ENCODE data around the gene CRNKL1. TPM values are rescaled to one million over a fixed set of nuclear protein-coding genes. Genes with fewer than 3 reads are reported as not detected.

Gene CRNKL1
- total RNA-seq, 1 donor from 2014 or later = 21.3 TPM

DNA sequence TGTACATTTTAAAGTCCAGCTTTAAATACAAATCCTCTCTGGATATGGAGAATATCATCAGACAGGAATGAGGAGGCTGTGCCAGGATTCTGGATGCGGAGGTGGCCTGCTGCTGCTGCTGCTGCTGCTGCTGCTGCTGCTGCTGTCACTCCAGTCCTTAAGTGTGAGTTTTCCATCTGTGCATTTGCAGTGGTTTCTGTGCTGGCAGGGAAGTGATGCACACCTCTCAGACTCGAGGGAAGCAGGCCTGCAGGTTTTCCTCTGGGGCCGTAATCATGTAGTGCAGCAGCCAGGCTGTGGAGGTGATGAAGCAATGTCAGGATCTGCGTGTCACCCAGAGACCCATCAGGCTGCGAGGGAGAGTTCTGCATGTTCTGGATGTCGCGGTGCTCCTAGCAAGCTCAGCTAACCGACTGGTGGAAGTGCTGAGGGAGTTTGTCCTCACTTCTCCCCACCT is 32.1 kb upstream of the CRNKL1 start:
- Mint-ChIP-seq H3K27me3 (peaks cover 11% of the 10 kb centered on the region), H3K27ac (no peak overlapping the region), H3K36me3 (ENCODE audit: low read depth) (no peaks in the 10 kb centered on the region), H3K4me3 (no peak overlapping the region), H3K4me1 (peaks cover 2% of the 10 kb centered on the region), H3K9me3 (no peaks in the 10 kb centered on the region)
- intact Hi-C loops (cut with micrococcal nuclease) = loop anchor here (1.0 to 5.0 kb wide), 4 partner anchors 276 to 1420 kb away; no protein-coding TSS in a partner anchor
- POLR2A ChIA-PET = no interaction called here
- DNase-seq (no peak), ATAC-seq (ENCODE audit: low read depth) (no peak)
- CTCF ChIA-PET = interaction anchor here (0.7 to 3.7 kb wide), 9 partner anchors 153 to 1421 kb away, joined by 3 to 33 read pairs (median 3); no protein-coding TSS in a partner anchor
- TF ChIP-seq, protein P1, sequence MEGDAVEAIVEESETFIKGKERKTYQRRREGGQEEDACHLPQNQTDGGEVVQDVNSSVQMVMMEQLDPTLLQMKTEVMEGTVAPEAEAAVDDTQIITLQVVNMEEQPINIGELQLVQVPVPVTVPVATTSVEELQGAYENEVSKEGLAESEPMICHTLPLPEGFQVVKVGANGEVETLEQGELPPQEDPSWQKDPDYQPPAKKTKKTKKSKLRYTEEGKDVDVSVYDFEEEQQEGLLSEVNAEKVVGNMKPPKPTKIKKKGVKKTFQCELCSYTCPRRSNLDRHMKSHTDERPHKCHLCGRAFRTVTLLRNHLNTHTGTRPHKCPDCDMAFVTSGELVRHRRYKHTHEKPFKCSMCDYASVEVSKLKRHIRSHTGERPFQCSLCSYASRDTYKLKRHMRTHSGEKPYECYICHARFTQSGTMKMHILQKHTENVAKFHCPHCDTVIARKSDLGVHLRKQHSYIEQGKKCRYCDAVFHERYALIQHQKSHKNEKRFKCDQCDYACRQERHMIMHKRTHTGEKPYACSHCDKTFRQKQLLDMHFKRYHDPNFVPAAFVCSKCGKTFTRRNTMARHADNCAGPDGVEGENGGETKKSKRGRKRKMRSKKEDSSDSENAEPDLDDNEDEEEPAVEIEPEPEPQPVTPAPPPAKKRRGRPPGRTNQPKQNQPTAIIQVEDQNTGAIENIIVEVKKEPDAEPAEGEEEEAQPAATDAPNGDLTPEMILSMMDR (IDR thresholded peaks at IDR 0.05) = no peak

DNA sequence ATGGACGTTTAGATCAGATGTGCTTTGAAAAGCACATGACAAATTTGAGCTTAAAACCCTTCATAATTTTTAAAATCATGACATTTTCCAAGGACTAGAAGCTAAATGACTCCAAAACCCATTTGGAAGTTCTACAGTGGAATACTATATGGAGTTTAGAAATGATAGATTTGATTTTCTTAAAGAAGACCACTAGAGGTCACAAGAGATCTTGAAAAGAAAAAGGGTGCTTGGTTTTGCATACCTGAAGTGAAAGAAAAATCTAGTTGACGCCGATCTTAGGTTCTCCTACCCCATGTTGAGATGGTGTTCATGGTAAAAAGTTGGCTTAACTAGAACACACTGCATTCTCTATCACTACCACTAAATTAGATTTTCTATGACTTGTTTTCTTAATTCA is 31.5 kb upstream of the CRNKL1 start:
- peaks cover 11% of the 10 kb centered on the region for H3K27me3 Mint-ChIP-seq
- H3K27ac Mint-ChIP-seq = no peak overlapping the region
- ATAC-seq (ENCODE audit: low read depth) (peak; percentile 54), DNase-seq (no peak)
- H3K4me3 Mint-ChIP-seq = no peak overlapping the region
- no peaks in the 10 kb centered on the region for H3K9me3 Mint-ChIP-seq
- TF ChIP-seq, protein P1 (IDR thresholded peaks at IDR 0.05) = peak; percentile 85
- intact Hi-C loops (cut with micrococcal nuclease) = loop anchor here (1.0 to 5.0 kb wide), 7 partner anchors 153 to 1421 kb away; no protein-coding TSS in a partner anchor
- POLR2A ChIA-PET = no interaction called here
- CTCF ChIA-PET = interaction anchor here (0.7 to 3.7 kb wide), 10 partner anchors 153 to 1421 kb away, joined by 3 to 33 read pairs (median 3); no protein-coding TSS in a partner anchor
- H3K36me3 Mint-ChIP-seq (ENCODE audit: low read depth) = no peaks in the 10 kb centered on the region
- H3K4me1 Mint-ChIP-seq = peaks cover 2% of the 10 kb centered on the region

DNA sequence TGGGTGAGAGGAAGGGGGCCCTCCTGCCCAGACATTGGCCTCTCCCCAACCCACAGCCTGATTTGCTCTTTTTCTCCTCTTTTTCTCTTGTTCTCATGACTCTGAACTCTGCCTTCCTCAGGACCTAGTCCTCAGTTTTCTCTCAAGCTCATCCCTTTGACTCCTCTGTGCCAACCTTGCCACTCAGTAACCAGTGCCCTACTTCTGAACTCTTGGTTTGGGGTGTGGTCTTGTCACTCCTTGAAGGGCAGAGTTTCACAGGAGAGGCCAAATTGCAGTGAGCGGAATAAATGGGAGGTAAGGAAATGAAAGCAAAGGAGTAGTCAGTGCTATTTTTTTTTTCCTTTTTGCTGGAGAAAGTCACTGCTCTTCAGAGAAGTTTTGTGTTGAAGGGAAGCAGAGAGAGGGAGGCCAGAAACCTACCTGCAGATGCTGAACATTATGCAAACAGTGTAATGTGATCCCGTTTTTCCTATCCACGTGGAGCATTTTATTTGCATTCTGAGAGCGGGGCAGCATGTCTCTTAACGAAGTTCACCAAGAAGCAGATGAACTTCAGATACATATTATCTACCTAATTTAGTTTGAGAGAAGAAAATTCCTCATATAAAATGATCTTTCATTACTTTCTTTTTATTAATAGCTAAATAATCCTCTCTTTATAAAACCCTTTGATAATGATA is 27.0 kb upstream of the CRNKL1 start:
- POLR2A ChIA-PET = no interaction called here
- Mint-ChIP-seq H3K4me3 (no peak overlapping the region), H3K27ac (no peak overlapping the region), H3K4me1 (peaks cover 2% of the 10 kb centered on the region), H3K36me3 (ENCODE audit: low read depth) (no peaks in the 10 kb centered on the region), H3K27me3 (peaks cover 8% of the 10 kb centered on the region), H3K9me3 (no peaks in the 10 kb centered on the region)
- intact Hi-C loops (cut with micrococcal nuclease) = no loop called here
- ATAC-seq (ENCODE audit: low read depth) (no peak), DNase-seq (no peak)
- TF ChIP-seq, protein P1 (IDR thresholded peaks at IDR 0.05) = no peak
- CTCF ChIA-PET = no interaction called here

DNA sequence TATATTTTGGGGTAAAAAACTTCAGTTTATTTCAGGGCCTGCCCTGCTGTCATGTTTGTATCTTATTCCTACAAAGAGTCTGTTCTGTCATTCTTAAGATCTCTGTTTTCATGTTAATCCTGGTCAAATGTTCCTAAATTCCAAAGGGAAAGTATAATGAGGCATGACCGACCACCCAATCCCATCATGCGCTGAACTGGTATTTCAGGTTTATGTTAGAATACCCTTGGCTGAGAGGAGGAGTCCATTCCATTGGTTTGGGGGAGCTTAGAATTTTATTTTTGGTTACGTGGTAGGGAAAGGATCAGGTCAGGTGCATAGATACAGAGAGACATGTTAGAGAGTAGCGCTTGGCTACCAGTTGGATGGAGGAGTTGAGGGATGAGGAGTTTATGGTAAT is 25.8 kb upstream of the CRNKL1 start:
- DNase-seq (no peak), ATAC-seq (ENCODE audit: low read depth) (no peak)
- no peaks in the 10 kb centered on the region for H3K4me1 Mint-ChIP-seq
- intact Hi-C loops (cut with micrococcal nuclease) = no loop called here
- no peak overlapping the region for H3K4me3 Mint-ChIP-seq
- ChIA-PET POLR2A (no interaction called here), CTCF (no interaction called here)
- H3K27ac Mint-ChIP-seq = no peak overlapping the region
- TF ChIP-seq, protein P1 (IDR thresholded peaks at IDR 0.05) = no peak
- no peaks in the 10 kb centered on the region for H3K9me3 Mint-ChIP-seq
- no peaks in the 10 kb centered on the region for H3K36me3 Mint-ChIP-seq (ENCODE audit: low read depth)
- H3K27me3 Mint-ChIP-seq = peaks cover 12% of the 10 kb centered on the region

DNA sequence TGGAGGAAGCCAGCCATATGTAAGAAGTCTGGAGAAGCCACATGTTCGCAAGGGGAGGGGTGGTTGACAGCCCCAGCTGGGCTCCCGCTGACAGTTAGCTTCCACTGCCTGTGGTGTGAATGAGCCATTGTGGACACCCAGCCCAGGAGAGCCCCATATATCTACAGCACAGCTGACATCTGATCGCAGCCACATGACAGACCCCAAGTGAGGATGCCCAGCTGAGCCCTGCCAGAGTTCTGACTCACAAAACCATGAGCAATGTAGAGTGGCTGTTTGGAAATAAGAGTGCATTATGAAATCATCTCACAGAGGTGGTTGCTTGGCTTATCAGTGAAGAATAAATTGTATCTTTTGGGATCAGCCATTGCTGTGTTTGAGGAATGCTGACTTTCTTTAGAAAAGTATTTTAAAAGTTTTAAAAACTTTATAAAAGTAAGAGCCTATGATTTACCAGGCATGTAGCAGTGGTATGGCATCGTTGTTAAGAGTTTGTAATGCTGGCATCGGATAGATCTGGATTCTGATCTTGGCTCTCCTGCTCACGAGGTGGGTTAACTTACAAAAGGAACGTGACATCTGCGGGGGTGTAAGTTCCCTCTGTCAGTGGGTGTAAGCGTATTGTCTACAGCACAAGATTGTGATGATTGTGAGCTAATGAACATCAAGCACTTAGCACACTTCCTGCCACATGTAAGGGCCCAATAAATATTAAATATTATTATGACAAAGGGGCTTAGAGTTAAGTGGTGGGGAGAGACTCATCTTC is 24.2 kb upstream of the CRNKL1 start:
- H3K27ac Mint-ChIP-seq = no peak overlapping the region
- no peak overlapping the region for H3K4me3 Mint-ChIP-seq
- H3K4me1 Mint-ChIP-seq = no peaks in the 10 kb centered on the region
- TF ChIP-seq, protein P1 (IDR thresholded peaks at IDR 0.05) = no peak
- H3K27me3 Mint-ChIP-seq = peaks cover 15% of the 10 kb centered on the region
- ChIA-PET CTCF (no interaction called here), POLR2A (no interaction called here)
- H3K36me3 Mint-ChIP-seq (ENCODE audit: low read depth) = no peaks in the 10 kb centered on the region
- DNase-seq (no peak), ATAC-seq (ENCODE audit: low read depth) (no peak)
- H3K9me3 Mint-ChIP-seq = no peaks in the 10 kb centered on the region
- intact Hi-C loops (cut with micrococcal nuclease) = no loop called here

Data from activated B cell treated with CpG ODN at 0.5 μM for 24 hours (primary cell).